CD4-positive, alpha-beta T cell treated with Interleukin-21 for 1 hour (primary cell): ENCODE measurements around the gene SPRR2A.
"Not testable (repeated sequence)": the region's sequence is repeated elsewhere in the genome, so short reads cannot be mapped to it uniquely, and the experiment has no call there.

Experiments
- DNase-seq: peaks from one replicate; pipeline ENCODE4 v3.0.0-alpha.2; 2020

Gene SPRR2A

GRCh38 chr1:153024413-153024812, 32.9 kb downstream of the SPRR2A start:
- no peak for DNase-seq

GRCh38 chr1:153023109-153023508, 34.2 kb downstream of the SPRR2A start:
- no peak for DNase-seq

GRCh38 chr1:153022340-153022739, 35.0 kb downstream of the SPRR2A start:
- not testable (repeated sequence) for DNase-seq

- not testable (repeated sequence) for DNase-seq
Observed at GRCh38 chr1:153021829-153022228, 35.5 kb downstream of the SPRR2A start.

GRCh38 chr1:153011235-153011758, 46.0 kb downstream of the SPRR2A start:
- not testable (repeated sequence) for DNase-seq
